Measurements from ENCODE around the gene TMEM127.

TMEM127 gene

GRCh38 chr2:96207774-96208142 lies 58.0 kb downstream of the TMEM127 start:
- no peak for TF ChIP-seq FOXM1 (IDR thresholded peaks at IDR 0.05; ENCODE audit: borderline replicate concordance)
- DNase-seq (ENCODE audit: extremely low spot score) = no peak
- ChIA-PET POLR2A (interaction anchor here (0.6 to 2.2 kb wide), 32 partner anchors 10 to 412 kb away, joined by 3 to 37 read pairs (median 5); partner anchors contain the start of genes ADRA2B, ANKRD36C, ASTL and CIAO1), CTCF (no interaction called here)

- CTCF ChIA-PET = no interaction called here
- POLR2A ChIA-PET = interaction anchor here (0.9 to 1.7 kb wide), 5 partner anchors 12 to 299 kb away, joined by 3 to 10 read pairs (median 5); no protein-coding TSS in a partner anchor
- TF ChIP-seq SUZ12 (IDR thresholded peaks at IDR 0.05) = no peak
- TF ChIP-seq FOXM1 (IDR thresholded peaks at IDR 0.05; ENCODE audit: borderline replicate concordance) = no peak
- no peak for DNase-seq (ENCODE audit: extremely low spot score)
Observed at GRCh38 chr2:96207073-96207773, 58.6 kb downstream of the TMEM127 start.

GRCh38 chr2:96205888-96206287 lies 59.9 kb downstream of the TMEM127 start:
- ChIA-PET CTCF (interaction anchor here (0.6 kb wide), 1 partner anchor 93 kb away, joined by 3 read pairs; no protein-coding TSS in a partner anchor), POLR2A (interaction anchor here (0.5 to 1.2 kb wide), 2 partner anchors 27 to 99 kb away, joined by 3 to 4 read pairs; partner anchors contain the start of gene SNRNP200)
- no peak for DNase-seq (ENCODE audit: extremely low spot score)
- no peak for TF ChIP-seq LEF1 (IDR thresholded peaks at IDR 0.05; ENCODE audit: borderline replicate concordance)

- DNase-seq (ENCODE audit: extremely low spot score) = no peak
- POLR2A ChIA-PET = interaction anchor here (0.5 to 1.2 kb wide), 3 partner anchors 28 to 100 kb away, joined by 3 to 4 read pairs (median 4); partner anchors contain the start of gene SNRNP200
- CTCF ChIA-PET = interaction anchor here (0.6 kb wide), 1 partner anchor 94 kb away, joined by 3 read pairs; no protein-coding TSS in a partner anchor
- no peak for TF ChIP-seq ELF4 (IDR thresholded peaks at IDR 0.05)
- TF ChIP-seq LEF1 (IDR thresholded peaks at IDR 0.05; ENCODE audit: borderline replicate concordance) = no peak
- TF ChIP-seq NFRKB (IDR thresholded peaks at IDR 0.05) = no peak
- no peak for TF ChIP-seq PKNOX1 (IDR thresholded peaks at IDR 0.05)
- TF ChIP-seq SP1 (IDR thresholded peaks at IDR 0.05) = no peak
- no peak for TF ChIP-seq FOXA1 (IDR thresholded peaks at IDR 0.05)
- no peak for TF ChIP-seq ZNF384 (IDR thresholded peaks at IDR 0.05)
- no peak for TF ChIP-seq CTBP1 (IDR thresholded peaks at IDR 0.05; ENCODE audit: borderline replicate concordance)
- TF ChIP-seq HDGF (IDR thresholded peaks at IDR 0.05; ENCODE audit: borderline replicate concordance) = no peak
- TF ChIP-seq SUZ12 (IDR thresholded peaks at IDR 0.05) = no peak
- TF ChIP-seq L3MBTL2 (conservative IDR thresholded peaks at IDR 0.05) = no peak
- TF ChIP-seq TARDBP (IDR thresholded peaks at IDR 0.05) = no peak
Observed at GRCh38 chr2:96204836-96205624, 60.8 kb downstream of the TMEM127 start.

- no peak for DNase-seq (ENCODE audit: extremely low spot score)
- TF ChIP-seq FOXA1 (IDR thresholded peaks at IDR 0.05) = no peak
- no peak for TF ChIP-seq SUZ12 (IDR thresholded peaks at IDR 0.05)
- ChIA-PET POLR2A (interaction anchor here (1.5 kb wide), 1 partner anchor 57 kb away, joined by 3 read pairs; no protein-coding TSS in a partner anchor), CTCF (interaction anchor here (0.7 to 1.5 kb wide), 2 partner anchors 14 to 181 kb away, joined by 3 to 4 read pairs; no protein-coding TSS in a partner anchor)
Observed at GRCh38 chr2:96203130-96204028, 62.4 kb downstream of the TMEM127 start.

GRCh38 chr2:96202152-96202854 lies 63.5 kb downstream of the TMEM127 start:
- CTCF ChIA-PET = interaction anchor here (1.5 kb wide), 1 partner anchor 180 kb away, joined by 4 read pairs; no protein-coding TSS in a partner anchor
- DNase-seq (ENCODE audit: extremely low spot score) = no peak
- POLR2A ChIA-PET = no interaction called here
- TF ChIP-seq L3MBTL2 (conservative IDR thresholded peaks at IDR 0.05) (no peak), LEF1 (IDR thresholded peaks at IDR 0.05; ENCODE audit: borderline replicate concordance) (no peak), PKNOX1 (IDR thresholded peaks at IDR 0.05) (no peak), CTBP1 (IDR thresholded peaks at IDR 0.05; ENCODE audit: borderline replicate concordance) (no peak), ARNT (IDR thresholded peaks at IDR 0.05) (no peak), NFRKB (IDR thresholded peaks at IDR 0.05) (no peak), FOXK2 (IDR thresholded peaks at IDR 0.05) (no peak), HDGF (IDR thresholded peaks at IDR 0.05; ENCODE audit: borderline replicate concordance) (no peak), FOXA1 (IDR thresholded peaks at IDR 0.05) (no peak), ELF4 (IDR thresholded peaks at IDR 0.05) (no peak), BHLHE40 (IDR thresholded peaks at IDR 0.05; ENCODE audit: borderline replicate concordance) (no peak)
